Loucy (cell line): Measurements from ENCODE around the gene TSGA10.

Experiments used
- CTCF ChIP-seq: fragments of 200-600 bp; sonication (generic); conservative IDR thresholded peaks from 2 replicates; pipeline ENCODE4 v1.5.1; 2014; ENCODE audit warnings: mild to moderate bottlenecking, antibody characterized with exemption, low read length
- EZH2phosphoT487 ChIP-seq: fragments of 200-600 bp; IDR thresholded peaks from 2 replicates; pipeline ENCODE4 v1.6.1; 2018; ENCODE audit warnings: antibody characterized with exemption, mild to moderate bottlenecking, moderate library complexity, borderline replicate concordance

- TF ChIP-seq CTCF (no peak), EZH2phosphoT487 (no peak)
Observed at GRCh38 chr2:99072551-99072950, 82.2 kb downstream of the TSGA10 start.
